NCI-H2196 (cell line): ENCODE measurements around the gene VPS9D1.
A peak's percentile ranks its signal among the peaks of the same experiment; 100 is the strongest.
"Not testable (repeated sequence)": the region's sequence is repeated elsewhere in the genome, so short reads cannot be mapped to it uniquely, and the experiment has no call there.

ENCODE experiments used
- DNase-seq: peaks from one replicate; lab custom pipeline; 2025; ENCODE audit not compliant: unreplicated experiment; lab: John Stamatoyannopoulos, UW

The VPS9D1 gene

GRCh38 chr16:89695086-89695874 is 25.4 kb downstream of the VPS9D1 start:
- DNase-seq: no peak

- not testable (repeated sequence) for DNase-seq
These were observed 26.0 kb downstream of the VPS9D1 start for GRCh38 chr16:89694784-89695085.

- DNase-seq: no peak
These were observed 26.5 kb downstream of the VPS9D1 start for GRCh38 chr16:89693931-89694783.

GRCh38 chr16:89693289-89693731 is 27.4 kb downstream of the VPS9D1 start:
- DNase-seq: no peak

- DNase-seq: no peak
These were observed 28.6 kb downstream of the VPS9D1 start for GRCh38 chr16:89691986-89692569.

GRCh38 chr16:89691231-89691985 is 29.3 kb downstream of the VPS9D1 start:
- no peak for DNase-seq

GRCh38 chr16:89690392-89690901 is 30.3 kb downstream of the VPS9D1 start:
- no peak for DNase-seq

- DNase-seq: not testable (repeated sequence)
These were observed 31.1 kb downstream of the VPS9D1 start for GRCh38 chr16:89689621-89690020.

GRCh38 chr16:89689142-89689541 is 31.6 kb downstream of the VPS9D1 start:
- DNase-seq: no peak

GRCh38 chr16:89688395-89688794 is 32.3 kb downstream of the VPS9D1 start:
- no peak for DNase-seq

GRCh38 chr16:89687092-89687940 is 33.4 kb downstream of the VPS9D1 start:
- peak; percentile 27 for DNase-seq

- peak; percentile 85 for DNase-seq
These were observed 34.1 kb downstream of the VPS9D1 start, which contains the start of gene CDK10 for GRCh38 chr16:89686520-89687091. CDK10 (plus strand) TSS chr16:89686689; CDS start chr16:89686711, 22 bp downstream.

GRCh38 chr16:89685916-89686315 is 34.8 kb downstream of the VPS9D1 start:
- DNase-seq: no peak

- DNase-seq: no peak
These were observed 42.4 kb downstream of the VPS9D1 start for GRCh38 chr16:89678258-89678657.

GRCh38 chr16:89672177-89672941 is 48.3 kb downstream of the VPS9D1 start:
- no peak for DNase-seq

GRCh38 chr16:89671565-89671964 is 49.1 kb downstream of the VPS9D1 start:
- DNase-seq: not testable (repeated sequence)

GRCh38 chr16:89670496-89671431 is 49.9 kb downstream of the VPS9D1 start:
- no peak for DNase-seq

GRCh38 chr16:89669755-89670154 is 50.9 kb downstream of the VPS9D1 start:
- DNase-seq: no peak
